ENCODE measurements around the gene GALNT2. TPM values are rescaled to one million over a fixed set of nuclear protein-coding genes. Genes with fewer than 3 reads are reported as not detected.

GALNT2 gene
- total RNA-seq, 1 donor from 2014 or later = 67.9 TPM

GRCh38 chr1:230320804-230321203 is 253.8 kb downstream of the GALNT2 start:
- intact Hi-C loops (cut with micrococcal nuclease) = no loop called here
- no peaks in the 10 kb centered on the region for H3K9me3 Mint-ChIP-seq

DNA sequence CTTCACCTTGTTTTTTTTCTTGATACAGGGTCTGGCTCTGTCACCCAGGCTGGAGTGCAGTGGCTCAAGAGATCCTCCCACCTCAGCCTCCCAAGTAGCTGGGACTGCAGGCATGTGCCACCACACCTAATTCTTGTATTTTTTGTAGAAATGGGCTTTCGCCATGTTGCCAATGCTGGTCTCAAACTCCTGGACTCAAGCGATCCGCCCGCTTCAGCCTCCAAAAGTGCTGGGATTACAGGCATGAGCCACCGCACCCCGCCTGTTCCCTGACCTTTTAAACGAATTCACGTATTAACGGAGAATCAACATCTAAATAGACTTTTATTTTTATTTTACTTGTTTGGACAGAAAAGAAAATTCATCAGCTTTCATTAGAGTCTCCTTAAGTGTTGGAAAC is 254.3 kb downstream of the GALNT2 start:
- Mint-ChIP-seq H3K27me3 (ENCODE audit: insufficient read depth) (peaks cover 7% of the 10 kb centered on the region), H3K9me3 (no peaks in the 10 kb centered on the region), H3K4me1 (ENCODE audit: low read depth) (no peaks in the 10 kb centered on the region), H3K27ac (no peak overlapping the region), H3K36me3 (ENCODE audit: low read depth) (no peaks in the 10 kb centered on the region), H3K4me3 (no peak overlapping the region)
- DNase-seq (ENCODE audit: low spot score) = no peak
- intact Hi-C loops (cut with micrococcal nuclease) = no loop called here

More at GRCh38 chr1:230320804-230321203, 253.8 kb downstream of the GALNT2 start:
- no peak overlapping the region for H3K4me3 Mint-ChIP-seq
- H3K4me1 Mint-ChIP-seq (ENCODE audit: low read depth) = no peaks in the 10 kb centered on the region
- H3K36me3 Mint-ChIP-seq (ENCODE audit: low read depth) = no peaks in the 10 kb centered on the region
- no peak overlapping the region for H3K27ac Mint-ChIP-seq
- peaks cover 5% of the 10 kb centered on the region for H3K27me3 Mint-ChIP-seq (ENCODE audit: insufficient read depth)
- no peak for DNase-seq (ENCODE audit: low spot score)

- intact Hi-C loops (cut with micrococcal nuclease) = no loop called here
- Mint-ChIP-seq H3K4me1 (ENCODE audit: low read depth) (no peaks in the 10 kb centered on the region), H3K36me3 (ENCODE audit: low read depth) (no peaks in the 10 kb centered on the region), H3K27ac (no peak overlapping the region), H3K9me3 (no peaks in the 10 kb centered on the region), H3K4me3 (no peak overlapping the region), H3K27me3 (ENCODE audit: insufficient read depth) (peaks cover 7% of the 10 kb centered on the region)
- no peak for DNase-seq (ENCODE audit: low spot score)
These were observed 254.8 kb downstream of the GALNT2 start for GRCh38 chr1:230321741-230322420.

GRCh38 chr1:230322421-230322756 is 255.4 kb downstream of the GALNT2 start:
- Mint-ChIP-seq H3K27ac (no peak overlapping the region), H3K9me3 (no peaks in the 10 kb centered on the region), H3K4me1 (ENCODE audit: low read depth) (no peaks in the 10 kb centered on the region), H3K4me3 (no peak overlapping the region), H3K36me3 (ENCODE audit: low read depth) (no peaks in the 10 kb centered on the region), H3K27me3 (ENCODE audit: insufficient read depth) (peaks cover 7% of the 10 kb centered on the region)
- intact Hi-C loops (cut with micrococcal nuclease) = no loop called here
- no peak for DNase-seq (ENCODE audit: low spot score)

GRCh38 chr1:230322967-230323547 is 256.0 kb downstream of the GALNT2 start:
- peaks cover 6% of the 10 kb centered on the region for H3K4me1 Mint-ChIP-seq (ENCODE audit: low read depth)
- peaks cover 7% of the 10 kb centered on the region for H3K27me3 Mint-ChIP-seq (ENCODE audit: insufficient read depth)
- H3K36me3 Mint-ChIP-seq (ENCODE audit: low read depth) = no peaks in the 10 kb centered on the region
- no peak overlapping the region for H3K27ac Mint-ChIP-seq
- no peak overlapping the region for H3K4me3 Mint-ChIP-seq
- H3K9me3 Mint-ChIP-seq = no peaks in the 10 kb centered on the region
- DNase-seq (ENCODE audit: low spot score) = no peak
- intact Hi-C loops (cut with micrococcal nuclease) = no loop called here

- Mint-ChIP-seq H3K9me3 (no peaks in the 10 kb centered on the region), H3K27me3 (ENCODE audit: insufficient read depth) (peaks cover 7% of the 10 kb centered on the region), H3K4me3 (no peak overlapping the region), H3K27ac (no peak overlapping the region), H3K36me3 (ENCODE audit: low read depth) (no peaks in the 10 kb centered on the region), H3K4me1 (ENCODE audit: low read depth) (peaks cover 12% of the 10 kb centered on the region)
- DNase-seq (ENCODE audit: low spot score) = no peak
- intact Hi-C loops (cut with micrococcal nuclease) = no loop called here
These were observed 256.6 kb downstream of the GALNT2 start for GRCh38 chr1:230323686-230324085.

- Mint-ChIP-seq H3K9me3 (no peaks in the 10 kb centered on the region), H3K4me3 (no peak overlapping the region), H3K27me3 (ENCODE audit: insufficient read depth) (peaks cover 7% of the 10 kb centered on the region), H3K4me1 (ENCODE audit: low read depth) (peaks cover 12% of the 10 kb centered on the region), H3K36me3 (ENCODE audit: low read depth) (no peaks in the 10 kb centered on the region), H3K27ac (no peak overlapping the region)
- intact Hi-C loops (cut with micrococcal nuclease) = no loop called here
- no peak for DNase-seq (ENCODE audit: low spot score)
These were observed 260.2 kb downstream of the GALNT2 start for GRCh38 chr1:230326971-230327891.

- Mint-ChIP-seq H3K36me3 (ENCODE audit: low read depth) (no peaks in the 10 kb centered on the region), H3K4me1 (ENCODE audit: low read depth) (peaks cover 12% of the 10 kb centered on the region), H3K9me3 (no peaks in the 10 kb centered on the region), H3K27me3 (ENCODE audit: insufficient read depth) (peaks cover 5% of the 10 kb centered on the region), H3K4me3 (no peak overlapping the region), H3K27ac (no peak overlapping the region)
- intact Hi-C loops (cut with micrococcal nuclease) = no loop called here
- DNase-seq (ENCODE audit: low spot score) = peak; percentile 17
These were observed 260.9 kb downstream of the GALNT2 start for GRCh38 chr1:230327892-230328284.

GRCh38 chr1:230328342-230329015 is 261.4 kb downstream of the GALNT2 start:
- Mint-ChIP-seq H3K4me1 (ENCODE audit: low read depth) (peaks cover 12% of the 10 kb centered on the region), H3K27me3 (ENCODE audit: insufficient read depth) (peaks cover 5% of the 10 kb centered on the region), H3K9me3 (no peaks in the 10 kb centered on the region), H3K36me3 (ENCODE audit: low read depth) (no peaks in the 10 kb centered on the region), H3K4me3 (no peak overlapping the region), H3K27ac (no peak overlapping the region)
- DNase-seq (ENCODE audit: low spot score) = no peak
- intact Hi-C loops (cut with micrococcal nuclease) = no loop called here

GRCh38 chr1:230330157-230330556 is 263.1 kb downstream of the GALNT2 start:
- intact Hi-C loops (cut with micrococcal nuclease) = no loop called here
- no peak for DNase-seq (ENCODE audit: low spot score)
- Mint-ChIP-seq H3K4me1 (ENCODE audit: low read depth) (peaks cover 12% of the 10 kb centered on the region), H3K9me3 (no peaks in the 10 kb centered on the region), H3K36me3 (ENCODE audit: low read depth) (no peaks in the 10 kb centered on the region), H3K4me3 (no peak overlapping the region), H3K27ac (no peak overlapping the region), H3K27me3 (ENCODE audit: insufficient read depth) (peaks cover 8% of the 10 kb centered on the region)
